C4-2B (cell line): ENCODE measurements around the gene MAP3K13.

Experiments
- CTCF ChIP-seq: fragments of 450-650 bp; conservative IDR thresholded peaks from 2 replicates; pipeline ENCODE4 v1.5.1; 2017; ENCODE audit warnings: mild to moderate bottlenecking
- ZFX ChIP-seq: fragments of 450-650 bp; IDR thresholded peaks from 2 replicates; pipeline ENCODE4 v1.6.1; 2017

- TF ChIP-seq CTCF (no peak), ZFX (no peak)
Measured at GRCh38 chr3:185470323-185470722, 107.4 kb downstream of the MAP3K13 start.
